ENCODE data around the gene GPR27. TPM values are rescaled to one million over a fixed set of nuclear protein-coding genes. Genes with fewer than 3 reads are reported as not detected.

Gene GPR27
- total RNA-seq, 1 experiment from 2014 or later = 0.07 TPM

DNA sequence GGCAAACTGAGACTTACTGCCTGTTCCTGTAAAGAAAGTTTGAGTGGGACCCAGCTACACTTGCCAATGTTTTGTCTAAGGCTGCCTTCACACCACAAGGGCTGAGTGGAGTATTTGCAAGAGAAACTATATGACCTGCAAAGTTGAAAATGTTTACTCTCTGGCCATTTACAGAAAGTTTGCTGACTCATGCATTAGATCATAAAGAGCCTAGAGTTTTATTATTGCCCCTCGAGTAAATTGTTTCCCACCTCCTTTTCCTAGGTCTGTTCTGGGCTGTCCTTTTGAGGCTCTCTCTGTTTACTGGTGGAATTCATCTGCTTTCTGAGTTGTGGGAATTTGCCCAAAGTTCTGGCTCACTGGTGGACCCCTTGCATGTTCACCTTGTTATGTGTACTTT is 38.0 kb downstream of the GPR27 start:
- H3K9me3 ChIP-seq (ENCODE audit: low read length) = no peaks in the 10 kb centered on the region
- no peak overlapping the region for H3K27ac ChIP-seq (ENCODE audit: low read length)
- no peak overlapping the region for H3K4me2 ChIP-seq (ENCODE audit: low read length)
- CTCF ChIA-PET = no interaction called here
- H3K9me2 ChIP-seq (replicated peaks; ENCODE audit: low read length) = no peaks in the 10 kb centered on the region
- TF ChIP-seq EZH2 (IDR thresholded peaks at IDR 0.05; ENCODE audit: low read length, unreplicated experiment) = no peak
- TF ChIP-seq EZH2phosphoT487 (IDR thresholded peaks at IDR 0.05; ENCODE audit: borderline replicate concordance, low read length) = no peak
- no peak for TF ChIP-seq CTCF (conservative IDR thresholded peaks at IDR 0.05; ENCODE audit: low read depth, low read length)
- H3K36me3 ChIP-seq (ENCODE audit: low read depth, low read length) = no peaks in the 10 kb centered on the region
- no TSS peak for BruUV-seq (replicated peaks)
- H4K20me1 ChIP-seq (ENCODE audit: low read length) = no peaks in the 10 kb centered on the region
- H3K4me3 ChIP-seq (ENCODE audit: low read length) = no peak overlapping the region
- ATAC-seq = peak; percentile 27; the same call in 1 of the 2 replicates
- no peaks in the 10 kb centered on the region for H3K79me2 ChIP-seq (ENCODE audit: low read length)
- DNase-seq = peak; percentile 18
- H3K4me1 ChIP-seq (ENCODE audit: insufficient read depth, low read length) = no peaks in the 10 kb centered on the region
- no peak overlapping the region for H2AFZ ChIP-seq (ENCODE audit: low read length)
- intact Hi-C loops (cut with micrococcal nuclease) = no loop called here
- H3K9ac ChIP-seq (ENCODE audit: low read length) = no peak overlapping the region
- H3K27me3 ChIP-seq (ENCODE audit: low read length) = peaks cover 37% of the 10 kb centered on the region
- POLR2A ChIA-PET (ENCODE audit: unreplicated experiment) = no interaction called here
- no peaks in the 10 kb centered on the region for H3F3A ChIP-seq (ENCODE audit: low read length, unreplicated experiment)

DNA sequence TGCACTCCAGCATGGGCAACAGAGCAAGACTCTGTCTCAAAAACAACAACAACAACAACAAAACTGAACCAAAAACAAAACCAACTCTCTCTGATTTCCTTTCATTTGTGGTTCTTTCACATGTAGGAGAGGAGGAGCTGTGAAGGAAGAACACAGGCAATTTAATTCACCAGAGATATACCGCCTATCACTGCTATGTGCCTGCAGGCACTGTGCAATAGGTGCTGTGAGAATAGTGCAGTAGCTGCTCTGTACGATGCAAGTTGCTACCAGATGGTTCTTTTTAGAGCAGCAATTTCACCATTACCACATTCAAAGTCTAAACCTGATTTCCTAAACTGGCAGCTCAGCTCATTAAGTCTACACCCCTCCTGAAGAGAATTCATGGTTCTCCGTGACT is 42.6 kb downstream of the GPR27 start:
- POLR2A ChIA-PET (ENCODE audit: unreplicated experiment) = no interaction called here
- H3K36me3 ChIP-seq (ENCODE audit: low read depth, low read length) = no peaks in the 10 kb centered on the region
- no peaks in the 10 kb centered on the region for H3K9me3 ChIP-seq (ENCODE audit: low read length)
- no peaks in the 10 kb centered on the region for H3K79me2 ChIP-seq (ENCODE audit: low read length)
- ATAC-seq (no peak), DNase-seq (no peak)
- H3K9ac ChIP-seq (ENCODE audit: low read length) = no peak overlapping the region
- H4K20me1 ChIP-seq (ENCODE audit: low read length) = no peaks in the 10 kb centered on the region
- peaks cover 75% of the 10 kb centered on the region for H3K27me3 ChIP-seq (ENCODE audit: low read length)
- H2AFZ ChIP-seq (ENCODE audit: low read length) = no peak overlapping the region
- no peaks in the 10 kb centered on the region for H3K4me1 ChIP-seq (ENCODE audit: insufficient read depth, low read length)
- TF ChIP-seq EZH2phosphoT487 (IDR thresholded peaks at IDR 0.05; ENCODE audit: borderline replicate concordance, low read length) (no peak), EZH2 (IDR thresholded peaks at IDR 0.05; ENCODE audit: low read length, unreplicated experiment) (no peak), CTCF (conservative IDR thresholded peaks at IDR 0.05; ENCODE audit: low read depth, low read length) (no peak)
- H3K27ac ChIP-seq (ENCODE audit: low read length) = no peak overlapping the region
- CTCF ChIA-PET = no interaction called here
- no peak overlapping the region for H3K4me2 ChIP-seq (ENCODE audit: low read length)
- H3F3A ChIP-seq (ENCODE audit: low read length, unreplicated experiment) = no peaks in the 10 kb centered on the region
- no peak overlapping the region for H3K4me3 ChIP-seq (ENCODE audit: low read length)
- H3K9me2 ChIP-seq (replicated peaks; ENCODE audit: low read length) = no peaks in the 10 kb centered on the region
- intact Hi-C loops (cut with micrococcal nuclease) = no loop called here
- BruUV-seq (replicated peaks) = no TSS peak

DNA sequence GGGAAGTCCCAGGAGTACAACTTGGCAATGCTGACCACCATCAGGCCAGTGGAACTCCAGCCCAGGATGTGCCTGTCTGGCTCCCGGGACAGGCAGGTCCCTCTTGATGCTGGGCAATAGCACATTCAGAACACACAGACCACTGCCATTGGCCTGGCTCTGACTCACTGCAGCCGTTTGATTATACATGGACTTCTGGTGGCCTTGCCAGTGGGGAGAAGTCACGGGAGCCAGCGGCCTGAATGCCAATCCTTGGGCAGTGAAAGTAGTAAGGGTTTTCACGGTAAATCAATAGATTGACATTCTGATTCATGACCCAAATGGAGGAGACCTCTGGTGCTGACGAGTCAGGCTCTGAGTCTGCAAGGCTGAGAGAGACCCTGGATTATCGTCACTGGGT is 43.8 kb downstream of the GPR27 start:
- H3K27me3 ChIP-seq (ENCODE audit: low read length) = peaks cover 85% of the 10 kb centered on the region
- H3K9ac ChIP-seq (ENCODE audit: low read length) = no peak overlapping the region
- no peak for TF ChIP-seq CTCF (conservative IDR thresholded peaks at IDR 0.05; ENCODE audit: low read depth, low read length)
- ChIA-PET POLR2A (ENCODE audit: unreplicated experiment) (no interaction called here), CTCF (no interaction called here)
- BruUV-seq (replicated peaks) = no TSS peak
- H3F3A ChIP-seq (ENCODE audit: low read length, unreplicated experiment) = no peaks in the 10 kb centered on the region
- no peaks in the 10 kb centered on the region for H3K79me2 ChIP-seq (ENCODE audit: low read length)
- no peak overlapping the region for H3K4me3 ChIP-seq (ENCODE audit: low read length)
- no peak for ATAC-seq
- H4K20me1 ChIP-seq (ENCODE audit: low read length) = no peaks in the 10 kb centered on the region
- intact Hi-C loops (cut with micrococcal nuclease) = no loop called here
- H3K4me2 ChIP-seq (ENCODE audit: low read length) = no peak overlapping the region
- DNase-seq = no peak
- H3K9me3 ChIP-seq (ENCODE audit: low read length) = no peaks in the 10 kb centered on the region
- no peak overlapping the region for H2AFZ ChIP-seq (ENCODE audit: low read length)
- no peaks in the 10 kb centered on the region for H3K9me2 ChIP-seq (replicated peaks; ENCODE audit: low read length)
- H3K4me1 ChIP-seq (ENCODE audit: insufficient read depth, low read length) = no peaks in the 10 kb centered on the region
- H3K27ac ChIP-seq (ENCODE audit: low read length) = no peak overlapping the region
- no peaks in the 10 kb centered on the region for H3K36me3 ChIP-seq (ENCODE audit: low read depth, low read length)

Measured in PC-3 (cell line).